T-helper 1 cell treated with Interleukin-12 subunit alpha and Interleukin-12 subunit beta and Interleukin-4 antibody, amounts not matched to agents 30 ng/mL and 1 ng/mL, for 36 hours (primary cell): ENCODE results near the gene NRP2. TPM values are rescaled to one million over a fixed set of nuclear protein-coding genes. Genes with fewer than 3 reads are reported as not detected.

ENCODE experiments used
- intact Hi-C: fragments of 100-400 bp; cut with micrococcal nuclease; formaldehyde crosslinking; loops from one replicate; pipeline ENCODE4 v1.15.1; 2024
- total RNA-seq: library from RNA; stranded (reverse); gene quantifications from 2 replicates; pipeline ENCODE4 v1.2.3, GENCODE V29; 2022

The NRP2 gene, protein sequence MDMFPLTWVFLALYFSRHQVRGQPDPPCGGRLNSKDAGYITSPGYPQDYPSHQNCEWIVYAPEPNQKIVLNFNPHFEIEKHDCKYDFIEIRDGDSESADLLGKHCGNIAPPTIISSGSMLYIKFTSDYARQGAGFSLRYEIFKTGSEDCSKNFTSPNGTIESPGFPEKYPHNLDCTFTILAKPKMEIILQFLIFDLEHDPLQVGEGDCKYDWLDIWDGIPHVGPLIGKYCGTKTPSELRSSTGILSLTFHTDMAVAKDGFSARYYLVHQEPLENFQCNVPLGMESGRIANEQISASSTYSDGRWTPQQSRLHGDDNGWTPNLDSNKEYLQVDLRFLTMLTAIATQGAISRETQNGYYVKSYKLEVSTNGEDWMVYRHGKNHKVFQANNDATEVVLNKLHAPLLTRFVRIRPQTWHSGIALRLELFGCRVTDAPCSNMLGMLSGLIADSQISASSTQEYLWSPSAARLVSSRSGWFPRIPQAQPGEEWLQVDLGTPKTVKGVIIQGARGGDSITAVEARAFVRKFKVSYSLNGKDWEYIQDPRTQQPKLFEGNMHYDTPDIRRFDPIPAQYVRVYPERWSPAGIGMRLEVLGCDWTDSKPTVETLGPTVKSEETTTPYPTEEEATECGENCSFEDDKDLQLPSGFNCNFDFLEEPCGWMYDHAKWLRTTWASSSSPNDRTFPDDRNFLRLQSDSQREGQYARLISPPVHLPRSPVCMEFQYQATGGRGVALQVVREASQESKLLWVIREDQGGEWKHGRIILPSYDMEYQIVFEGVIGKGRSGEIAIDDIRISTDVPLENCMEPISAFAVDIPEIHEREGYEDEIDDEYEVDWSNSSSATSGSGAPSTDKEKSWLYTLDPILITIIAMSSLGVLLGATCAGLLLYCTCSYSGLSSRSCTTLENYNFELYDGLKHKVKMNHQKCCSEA
- total RNA-seq: 11.1 and 11.4 TPM in 2 replicates

GRCh38 chr2:205682239-205682970, at the start of gene NRP2:
Gene NRP2 (plus strand): TSS chr2:205682501. CDS start chr2:205683291, 790 bp downstream.
- intact Hi-C loops: loop anchor here (2.0 to 10.0 kb wide), 7 partner anchors 86 to 1730 kb away; no protein-coding TSS in a partner anchor

GRCh38 chr2:205633994-205634393, 48.3 kb upstream of the NRP2 start:
- intact Hi-C loops: no loop called here

DNA sequence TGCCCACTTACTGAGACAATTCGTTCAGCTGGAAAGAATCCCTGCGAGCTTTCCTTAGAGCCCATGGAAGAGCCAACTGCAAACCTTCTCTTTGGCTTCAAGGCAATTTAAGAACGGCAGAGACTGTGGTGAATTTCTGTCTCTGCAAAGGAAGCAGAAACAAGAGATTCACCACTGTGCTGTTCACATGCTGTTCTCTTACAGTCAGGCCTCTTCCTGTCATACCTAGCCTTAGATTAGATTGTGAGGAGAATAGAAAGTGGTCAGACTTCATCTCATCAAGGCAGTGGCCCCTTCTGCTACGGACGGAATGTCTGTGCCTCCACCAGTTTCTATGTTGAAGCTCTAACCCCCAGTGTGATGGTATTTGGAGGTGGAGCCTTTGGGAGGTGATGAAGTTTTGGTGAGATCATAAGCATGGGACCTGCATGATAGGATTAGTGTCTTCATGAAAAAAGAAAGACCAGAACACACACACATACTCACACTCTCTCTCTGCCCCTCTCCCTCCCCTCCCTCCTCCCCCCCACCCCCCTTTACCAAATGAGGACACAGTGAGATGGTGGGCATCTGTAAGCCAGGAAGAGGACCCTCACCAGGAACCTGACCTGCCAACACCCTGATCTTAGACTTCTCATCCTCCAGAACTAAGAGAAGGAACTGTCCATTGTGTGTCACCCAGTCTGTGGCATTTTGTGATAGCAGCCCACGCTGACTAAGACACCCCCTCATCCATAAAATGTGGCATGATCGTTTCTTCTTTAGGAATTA, 45.6 kb upstream of the NRP2 start:
- intact Hi-C loops: no loop called here

DNA sequence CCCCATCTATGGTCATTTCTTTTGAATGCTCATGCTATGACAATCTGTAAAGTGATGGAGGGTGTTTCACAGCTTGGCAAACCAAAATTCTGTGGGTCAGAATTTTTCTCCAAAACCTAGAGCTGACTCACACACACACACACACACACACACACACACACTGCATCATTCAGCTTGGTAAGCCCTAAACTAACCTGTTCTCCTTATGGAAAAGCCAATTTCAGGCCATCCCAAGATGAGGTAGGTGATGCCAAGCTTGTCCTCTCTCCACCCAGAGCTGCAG, 45.0 kb upstream of the NRP2 start:
- intact Hi-C loops: no loop called here

DNA sequence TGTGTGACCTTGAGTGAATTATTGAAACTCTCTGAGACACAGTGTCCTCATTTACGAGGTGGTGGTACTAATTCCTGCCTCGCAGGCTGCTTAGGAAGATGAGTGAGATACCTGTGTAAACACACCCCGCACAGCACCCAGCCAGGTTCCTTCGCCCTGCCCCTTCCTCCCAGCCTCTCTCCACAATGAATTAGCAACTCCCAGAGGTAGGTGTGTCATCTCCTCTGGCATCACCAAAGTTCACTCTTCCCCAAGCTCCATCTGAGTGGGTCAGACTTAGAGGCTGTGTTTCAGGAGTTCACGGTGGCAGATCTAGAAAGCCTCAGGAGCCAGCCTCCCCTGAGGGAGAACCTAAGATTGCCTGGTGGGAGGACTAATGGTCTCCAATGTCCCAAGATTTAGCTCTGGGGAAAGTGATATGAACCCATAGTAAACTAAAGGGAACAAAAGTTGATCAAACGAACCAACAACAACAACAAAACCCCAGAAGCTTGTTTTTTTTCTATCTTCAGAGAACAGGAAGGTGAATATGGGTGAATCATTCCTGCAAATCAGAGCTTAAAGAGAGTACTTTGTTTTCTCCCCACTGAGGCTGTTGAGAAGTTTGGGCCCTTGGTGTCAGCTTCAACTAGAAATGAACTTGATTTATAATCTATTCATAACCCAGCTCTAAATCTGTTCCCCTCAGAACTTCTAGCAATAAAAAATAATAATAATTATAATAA, 44.4 kb upstream of the NRP2 start:
- intact Hi-C loops: no loop called here

GRCh38 chr2:205640716-205641115, 41.6 kb upstream of the NRP2 start:
- intact Hi-C loops: no loop called here

DNA sequence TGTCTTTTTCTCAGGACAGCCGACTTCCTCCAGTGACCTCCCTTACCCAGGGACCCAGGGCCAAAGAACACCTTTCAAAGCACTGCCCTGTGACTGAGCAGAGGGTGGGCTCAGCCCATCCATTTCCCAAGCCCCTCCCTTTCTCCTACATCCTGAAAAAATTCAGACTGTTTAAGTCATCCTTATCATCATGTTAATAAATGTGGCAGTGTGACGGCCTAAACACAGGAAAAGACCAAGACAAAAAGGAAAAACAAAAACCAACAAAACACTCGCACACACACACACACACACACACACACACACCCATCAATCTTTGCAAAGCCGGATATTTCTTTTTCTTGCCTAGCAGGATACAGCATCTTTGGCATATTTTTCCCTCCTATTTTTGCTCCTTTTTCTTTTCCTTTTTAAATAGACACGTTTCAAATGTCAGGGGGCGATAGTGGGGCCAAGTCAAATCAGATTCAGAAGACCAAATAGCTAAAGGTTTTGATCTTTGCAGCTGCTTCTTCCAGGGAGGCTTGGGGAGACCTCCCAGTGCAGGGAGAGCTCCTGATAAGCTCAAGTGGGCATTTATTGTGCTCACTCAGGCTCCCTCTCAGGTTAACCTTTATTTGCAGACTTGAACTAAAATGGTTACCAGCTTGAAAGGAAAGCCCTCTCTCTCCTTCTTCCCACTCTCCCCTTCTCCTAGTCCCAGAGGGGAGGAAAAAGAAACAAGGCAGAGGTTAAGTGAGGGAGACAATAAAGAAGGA, 39.5 kb upstream of the NRP2 start:
- intact Hi-C loops: no loop called here

DNA sequence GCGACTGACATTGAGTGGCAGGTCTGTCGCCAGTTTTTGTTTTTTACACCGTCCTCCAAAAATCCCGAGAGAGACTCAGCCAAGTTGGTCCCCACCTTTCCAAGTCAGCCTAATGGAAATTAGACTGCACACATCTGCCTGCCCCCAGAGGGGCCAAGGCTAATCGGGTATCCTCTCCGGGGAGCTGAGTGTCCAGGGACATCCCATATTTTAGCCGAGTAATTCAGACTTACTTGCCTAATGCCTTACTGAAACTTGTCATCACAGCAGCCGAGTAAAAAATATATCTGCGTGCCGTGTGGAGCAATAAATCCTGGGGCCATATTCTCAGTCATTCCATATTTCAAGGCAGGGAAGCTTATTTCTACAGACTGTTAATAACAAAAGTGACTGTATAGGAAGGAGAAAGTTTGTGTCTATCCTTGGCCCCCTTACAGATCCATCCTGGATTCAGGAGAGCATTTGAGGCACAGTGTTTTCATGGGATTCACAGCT, 38.9 kb upstream of the NRP2 start:
- intact Hi-C loops: no loop called here

- intact Hi-C loops: no loop called here
Measured at GRCh38 chr2:205644018-205644417, 38.3 kb upstream of the NRP2 start.

- intact Hi-C loops: no loop called here
Measured at GRCh38 chr2:205646680-205647079, 35.6 kb upstream of the NRP2 start.

- intact Hi-C loops: no loop called here
Measured at GRCh38 chr2:205650450-205650849, 31.9 kb upstream of the NRP2 start.

GRCh38 chr2:205650931-205651330, 31.4 kb upstream of the NRP2 start:
- intact Hi-C loops: no loop called here

- intact Hi-C loops: no loop called here
Measured at GRCh38 chr2:205651719-205652118, 30.6 kb upstream of the NRP2 start.

- intact Hi-C loops: no loop called here
Measured at GRCh38 chr2:205654878-205655605, 27.3 kb upstream of the NRP2 start.

- intact Hi-C loops: no loop called here
Measured at GRCh38 chr2:205655779-205656456, 26.4 kb upstream of the NRP2 start.

- intact Hi-C loops: no loop called here
Measured at GRCh38 chr2:205656461-205656860, 25.8 kb upstream of the NRP2 start.

DNA sequence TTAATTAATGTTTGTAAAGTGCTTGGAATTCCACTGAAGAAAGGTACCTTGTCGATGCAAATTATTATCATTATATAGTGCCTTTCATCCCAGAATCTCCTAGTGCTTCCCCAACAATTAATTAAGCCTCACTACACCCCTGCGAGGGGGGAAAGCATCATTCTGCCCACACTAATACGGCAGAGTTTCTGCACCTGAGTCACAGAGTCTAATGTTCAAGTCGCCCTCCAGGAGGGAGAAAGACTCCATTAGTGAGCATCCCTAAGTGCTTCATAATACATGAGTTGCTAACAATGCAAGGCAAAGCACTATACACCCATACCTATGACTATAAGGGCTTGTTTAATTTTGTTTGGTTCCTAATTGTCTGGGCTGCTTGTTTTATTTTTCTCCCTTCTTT, 25.4 kb upstream of the NRP2 start:
- intact Hi-C loops: no loop called here

GRCh38 chr2:205657579-205657978, 24.7 kb upstream of the NRP2 start:
- intact Hi-C loops: no loop called here
